Activated CD4-positive, alpha-beta T cell treated with anti-CD3 and anti-CD28 coated beads, Interleukin-2, amount 50 U/mL, for 48 hours (primary cell): ENCODE results near the gene ORC5.

Experiments
- DNase-seq, 2 experiments: peaks; one replicate each; pipeline ENCODE4 v3.0.0-alpha.2; 2020

The ORC5 gene

GRCh38 chr7:104124893-104125477 is 82.8 kb downstream of the ORC5 start:
- DNase-seq: no peak

GRCh38 chr7:104124469-104124868 is 83.3 kb downstream of the ORC5 start:
- DNase-seq: no peak

- no peak for DNase-seq
Measured at GRCh38 chr7:104123786-104124185, 84.0 kb downstream of the ORC5 start.

- no peak for DNase-seq
Measured at GRCh38 chr7:104113788-104114187, 94.0 kb downstream of the ORC5 start.

GRCh38 chr7:104112623-104113022 is 95.2 kb downstream of the ORC5 start:
- no peak for DNase-seq

GRCh38 chr7:104111271-104111670 is 96.5 kb downstream of the ORC5 start:
- no peak for DNase-seq

- DNase-seq: no peak
Measured at GRCh38 chr7:104106108-104106905, 101.5 kb downstream of the ORC5 start.

GRCh38 chr7:104098890-104099289 is 108.9 kb downstream of the ORC5 start:
- no peak for DNase-seq

GRCh38 chr7:104096683-104097082 is 111.1 kb downstream of the ORC5 start:
- no peak for DNase-seq

- no peak for DNase-seq
Measured at GRCh38 chr7:104093127-104093526, 114.7 kb downstream of the ORC5 start.

- no peak for DNase-seq
Measured at GRCh38 chr7:104091242-104091641, 116.6 kb downstream of the ORC5 start.

- no peak for DNase-seq
Measured at GRCh38 chr7:104089612-104090011, 118.2 kb downstream of the ORC5 start.

GRCh38 chr7:104089061-104089460 is 118.8 kb downstream of the ORC5 start:
- DNase-seq: no peak
